ENCODE results near the gene SYCP3.

DNA sequence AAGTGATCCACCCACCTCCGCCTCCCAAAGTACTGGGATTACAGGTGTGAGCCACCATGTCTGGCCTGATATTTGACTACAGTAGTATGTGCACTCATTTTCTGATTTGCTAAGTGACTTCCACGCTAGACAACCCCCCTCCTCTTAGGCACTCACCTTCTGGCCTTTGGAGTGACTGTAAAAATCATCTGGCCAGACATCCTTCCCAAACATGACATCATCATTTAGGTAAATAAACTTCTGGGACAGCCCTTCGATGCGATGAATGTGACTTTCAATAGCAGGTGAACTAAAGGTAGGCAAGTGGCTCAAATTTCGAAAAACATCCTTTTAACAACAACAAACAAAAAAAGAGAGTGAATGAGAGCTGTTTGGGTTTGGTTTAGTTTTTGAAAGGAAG lies 30.6 kb upstream of the SYCP3 start:
- TF ChIP-seq, protein P1, sequence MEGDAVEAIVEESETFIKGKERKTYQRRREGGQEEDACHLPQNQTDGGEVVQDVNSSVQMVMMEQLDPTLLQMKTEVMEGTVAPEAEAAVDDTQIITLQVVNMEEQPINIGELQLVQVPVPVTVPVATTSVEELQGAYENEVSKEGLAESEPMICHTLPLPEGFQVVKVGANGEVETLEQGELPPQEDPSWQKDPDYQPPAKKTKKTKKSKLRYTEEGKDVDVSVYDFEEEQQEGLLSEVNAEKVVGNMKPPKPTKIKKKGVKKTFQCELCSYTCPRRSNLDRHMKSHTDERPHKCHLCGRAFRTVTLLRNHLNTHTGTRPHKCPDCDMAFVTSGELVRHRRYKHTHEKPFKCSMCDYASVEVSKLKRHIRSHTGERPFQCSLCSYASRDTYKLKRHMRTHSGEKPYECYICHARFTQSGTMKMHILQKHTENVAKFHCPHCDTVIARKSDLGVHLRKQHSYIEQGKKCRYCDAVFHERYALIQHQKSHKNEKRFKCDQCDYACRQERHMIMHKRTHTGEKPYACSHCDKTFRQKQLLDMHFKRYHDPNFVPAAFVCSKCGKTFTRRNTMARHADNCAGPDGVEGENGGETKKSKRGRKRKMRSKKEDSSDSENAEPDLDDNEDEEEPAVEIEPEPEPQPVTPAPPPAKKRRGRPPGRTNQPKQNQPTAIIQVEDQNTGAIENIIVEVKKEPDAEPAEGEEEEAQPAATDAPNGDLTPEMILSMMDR (IDR thresholded peaks at IDR 0.05) = no peak
- TF ChIP-seq ZFX (IDR thresholded peaks at IDR 0.05; ENCODE audit: borderline replicate concordance) = no peak

All from 22Rv1 (cell line).